DMS79 treated with DMSO at 0.1 percent for 48 hours (cell line): ENCODE data around the gene SLC35A1.
"Not testable (repeated sequence)": the region's sequence is repeated elsewhere in the genome, so short reads cannot be mapped to it uniquely, and the experiment has no call there.

Experiments
- DNase-seq: peaks from one replicate; lab custom pipeline; 2025; lab: John Stamatoyannopoulos, UW

The SLC35A1 gene, protein sequence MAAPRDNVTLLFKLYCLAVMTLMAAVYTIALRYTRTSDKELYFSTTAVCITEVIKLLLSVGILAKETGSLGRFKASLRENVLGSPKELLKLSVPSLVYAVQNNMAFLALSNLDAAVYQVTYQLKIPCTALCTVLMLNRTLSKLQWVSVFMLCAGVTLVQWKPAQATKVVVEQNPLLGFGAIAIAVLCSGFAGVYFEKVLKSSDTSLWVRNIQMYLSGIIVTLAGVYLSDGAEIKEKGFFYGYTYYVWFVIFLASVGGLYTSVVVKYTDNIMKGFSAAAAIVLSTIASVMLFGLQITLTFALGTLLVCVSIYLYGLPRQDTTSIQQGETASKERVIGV

DNA sequence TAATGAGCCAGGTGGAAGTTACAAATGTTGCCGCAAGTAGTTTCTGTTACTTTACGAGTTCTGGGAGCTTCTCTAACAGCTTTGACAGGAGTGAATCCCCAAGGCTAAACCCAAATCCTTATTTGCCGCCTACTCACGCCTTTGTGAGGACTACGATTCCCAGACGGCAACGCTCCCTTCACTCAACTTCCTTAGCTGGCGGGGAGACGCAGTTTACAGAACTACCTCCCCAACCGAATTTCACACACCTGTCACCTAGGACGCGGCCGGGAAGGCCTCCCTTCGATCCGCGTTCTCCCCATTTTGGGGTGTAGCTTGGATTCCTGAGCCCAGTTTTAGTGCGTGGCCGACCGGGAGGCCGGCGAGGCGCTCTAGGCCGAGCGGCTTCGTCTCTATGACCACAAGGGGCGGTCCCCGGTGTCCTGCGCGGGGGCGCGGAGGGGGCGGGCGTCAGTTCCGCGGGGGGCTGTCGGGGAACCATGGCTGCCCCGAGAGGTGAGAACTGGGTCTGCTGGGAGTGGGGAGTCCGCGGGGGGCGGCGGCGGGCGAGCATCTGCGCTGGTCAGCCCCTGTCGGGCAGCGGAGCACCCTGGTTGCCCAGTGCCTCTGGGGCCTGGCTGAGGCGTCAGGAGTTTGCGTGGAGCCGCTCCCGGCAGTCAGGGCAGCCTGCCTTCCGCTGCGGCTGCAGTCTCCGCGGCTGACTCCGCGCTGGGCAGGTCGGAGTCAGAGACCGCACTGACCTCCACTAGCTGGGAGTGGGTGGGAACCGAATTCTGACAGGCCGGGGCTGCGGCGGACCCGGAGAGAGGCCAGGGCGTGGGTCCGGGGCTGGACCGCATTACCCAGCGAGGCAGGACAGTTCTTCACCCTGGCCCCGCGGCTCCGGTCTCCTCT is at the start of gene SLC35A1:
SLC35A1 (plus strand) TSS at position 450 of the 894 bp plus-strand sequence; CDS start at position 480, 30 bp downstream.
- DNase-seq = peak; percentile 63

DNA sequence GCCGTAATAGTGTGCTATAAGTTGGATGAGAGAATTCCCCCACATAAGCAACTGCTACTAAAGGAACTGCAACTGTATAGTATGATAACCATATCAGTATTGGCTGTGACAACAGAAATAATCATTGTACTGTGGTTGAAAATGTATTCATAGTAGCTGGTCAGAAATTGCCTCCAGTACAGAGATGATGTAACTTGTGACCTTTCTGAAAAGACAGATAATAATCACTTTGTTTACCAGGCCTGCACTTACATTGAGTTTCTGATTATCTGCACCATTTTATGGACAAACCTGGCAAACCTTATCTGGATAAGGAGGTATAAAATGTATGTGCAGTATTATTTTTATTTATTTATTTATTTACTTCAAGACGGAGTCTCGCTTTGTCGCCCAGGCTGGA is 46.0 kb upstream of the SLC35A1 start:
- DNase-seq = no peak

DNA sequence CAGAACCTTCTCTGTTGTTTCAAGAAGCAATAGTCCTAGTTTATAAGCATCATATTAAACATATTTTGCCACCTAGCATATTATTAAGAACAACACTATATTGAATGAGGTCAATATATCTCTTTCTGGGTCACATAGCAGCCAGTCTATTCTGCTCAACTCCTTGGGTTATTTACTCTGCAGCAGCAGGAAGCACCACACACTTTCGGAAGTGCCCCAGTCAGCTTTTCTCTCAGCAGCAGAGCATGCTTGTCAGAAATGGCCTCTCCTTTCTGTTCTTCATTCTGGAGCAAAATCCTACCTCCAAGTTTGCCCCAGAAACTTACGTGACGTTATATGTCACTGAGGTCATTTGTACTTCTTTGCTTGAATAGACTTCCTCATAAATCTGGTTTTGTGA is 42.3 kb upstream of the SLC35A1 start:
- DNase-seq = no peak

DNA sequence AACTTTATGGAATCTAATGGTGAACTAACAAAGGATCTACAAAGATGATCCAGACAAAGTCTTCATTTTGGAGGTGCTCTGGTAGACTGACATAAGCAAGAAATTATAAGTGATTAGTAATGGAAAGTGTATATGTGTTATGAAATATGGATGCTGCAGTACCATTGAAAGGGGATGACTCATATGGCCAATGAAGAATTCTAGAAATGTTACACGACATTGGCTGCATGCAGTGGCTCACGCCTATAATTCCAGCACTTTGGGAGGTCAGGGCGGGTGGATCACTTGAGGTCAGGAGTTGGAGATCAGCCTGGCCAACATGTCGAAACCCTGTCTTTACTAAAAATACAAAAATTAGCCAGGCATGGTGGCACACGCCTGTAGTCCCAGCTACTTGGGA is 41.5 kb upstream of the SLC35A1 start:
- DNase-seq = no peak

DNA sequence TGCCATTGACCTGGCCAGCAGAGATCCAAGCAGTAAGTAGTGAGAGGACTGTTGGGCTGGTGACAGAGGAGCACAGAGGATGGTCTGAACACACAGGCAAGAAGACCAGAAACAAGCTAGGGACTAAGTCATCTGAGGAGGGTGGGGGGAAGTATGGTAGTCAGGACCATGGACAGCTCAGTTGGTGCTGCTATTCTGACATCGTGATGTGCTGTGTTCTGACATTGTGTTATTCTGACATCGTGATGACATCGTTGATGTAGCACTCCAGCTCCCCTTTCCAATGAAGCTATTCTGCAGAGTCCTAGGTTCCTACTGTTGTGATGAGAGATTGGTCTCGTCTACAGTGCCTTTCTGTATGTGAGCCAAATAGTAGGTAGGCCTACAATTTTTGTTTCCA is 36.3 kb upstream of the SLC35A1 start:
- no peak for DNase-seq

DNA sequence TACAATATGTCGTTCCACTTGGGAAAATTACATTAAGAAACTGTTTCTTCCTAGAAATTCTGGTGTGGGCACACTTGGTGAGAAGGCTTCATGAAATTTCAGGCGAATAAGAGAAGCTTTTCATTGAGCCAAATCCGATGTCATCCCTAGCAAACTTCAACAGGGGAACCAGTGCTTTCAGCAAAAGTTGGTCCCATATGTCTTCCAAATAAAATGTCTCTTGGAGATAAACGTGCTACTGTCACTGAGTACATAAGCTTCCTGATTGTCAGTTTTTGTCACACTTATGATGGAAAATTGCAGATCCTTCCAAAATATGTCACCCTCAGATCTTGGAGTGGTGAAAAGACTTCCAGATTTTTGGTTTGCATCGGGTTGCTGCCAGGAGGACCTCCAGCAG is 31.1 kb upstream of the SLC35A1 start:
- no peak for DNase-seq

DNA sequence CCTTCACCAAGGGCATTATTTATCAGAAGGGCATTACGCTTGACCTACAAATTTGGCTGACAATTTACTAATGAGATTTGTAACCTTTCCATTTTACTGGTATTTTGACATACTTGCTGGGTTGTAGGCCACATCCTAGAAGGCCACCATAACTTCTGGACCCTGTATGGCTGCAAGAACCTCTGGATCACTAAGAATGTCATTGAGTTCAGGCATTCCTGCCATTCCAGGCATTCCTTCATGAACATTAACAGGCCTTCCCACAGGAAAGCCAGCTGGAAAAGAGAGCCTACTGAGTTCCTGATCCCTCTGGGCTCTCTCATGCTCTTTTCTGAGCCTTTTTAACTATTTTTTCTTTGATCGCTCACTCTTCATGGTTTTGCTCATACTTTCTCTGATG is 28.4 kb upstream of the SLC35A1 start:
- DNase-seq = no peak

DNA sequence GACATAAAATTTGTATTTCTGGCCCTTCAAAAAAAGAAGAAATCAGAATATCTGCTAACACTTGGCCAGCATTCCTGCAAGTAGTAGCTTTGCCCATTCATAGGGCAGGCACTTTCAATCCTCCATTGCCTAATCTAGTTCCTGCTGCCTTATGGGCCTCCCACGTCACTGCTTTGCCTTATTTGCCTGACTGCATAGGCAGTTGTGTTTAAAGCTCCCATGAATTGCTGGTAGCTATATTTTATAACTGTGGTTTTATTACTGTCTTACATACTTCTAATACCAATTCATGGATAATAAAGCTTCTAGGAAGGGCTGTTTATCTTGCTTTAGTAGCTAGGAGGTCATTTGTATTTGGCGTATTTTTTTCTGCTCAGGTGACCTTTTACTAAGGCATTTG is 7.7 kb upstream of the SLC35A1 start:
- no peak for DNase-seq

DNA sequence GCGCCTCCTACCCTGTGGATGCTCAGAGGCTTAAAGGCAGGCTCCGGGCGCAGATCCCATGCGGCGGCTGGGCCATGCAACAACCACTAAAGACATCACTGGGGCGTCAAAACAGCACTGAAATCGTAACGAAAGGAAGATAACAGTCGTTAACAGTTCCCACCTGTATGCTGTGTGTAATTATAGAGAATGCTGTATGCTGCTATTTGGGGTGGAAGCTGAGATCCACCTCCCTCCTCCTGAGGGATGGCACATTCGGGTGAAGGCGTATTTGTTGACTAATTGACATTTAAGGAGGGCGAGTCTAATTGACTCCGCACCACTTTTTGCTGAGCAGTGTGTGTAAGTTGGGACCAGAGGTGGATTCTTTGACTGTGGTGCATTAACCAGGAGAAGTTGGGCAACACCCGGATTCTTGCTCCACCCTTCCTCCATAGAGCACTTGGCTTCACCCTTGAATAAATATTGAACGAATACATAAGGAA is 687 bp downstream of the SLC35A1 start:
- peak; percentile 23 for DNase-seq

DNA sequence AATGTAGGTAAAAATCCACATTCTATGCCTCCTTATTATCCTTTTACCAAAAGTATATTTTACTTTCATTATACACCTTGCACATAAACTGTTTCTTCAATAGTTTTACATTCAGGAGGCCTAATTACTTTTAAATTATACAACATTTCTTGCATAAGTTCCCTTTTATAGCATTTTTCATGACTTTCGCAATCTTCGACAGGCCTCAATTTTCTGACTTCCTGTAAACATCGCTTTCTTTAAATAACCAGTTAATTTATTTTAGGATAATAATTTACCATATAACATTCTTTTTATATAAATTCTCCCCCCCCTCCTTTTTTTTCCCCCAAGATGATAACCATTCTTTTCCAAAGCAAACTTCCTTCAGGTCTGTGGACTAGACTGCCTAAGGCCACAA is 9.2 kb downstream of the SLC35A1 start:
- no peak for DNase-seq

DNA sequence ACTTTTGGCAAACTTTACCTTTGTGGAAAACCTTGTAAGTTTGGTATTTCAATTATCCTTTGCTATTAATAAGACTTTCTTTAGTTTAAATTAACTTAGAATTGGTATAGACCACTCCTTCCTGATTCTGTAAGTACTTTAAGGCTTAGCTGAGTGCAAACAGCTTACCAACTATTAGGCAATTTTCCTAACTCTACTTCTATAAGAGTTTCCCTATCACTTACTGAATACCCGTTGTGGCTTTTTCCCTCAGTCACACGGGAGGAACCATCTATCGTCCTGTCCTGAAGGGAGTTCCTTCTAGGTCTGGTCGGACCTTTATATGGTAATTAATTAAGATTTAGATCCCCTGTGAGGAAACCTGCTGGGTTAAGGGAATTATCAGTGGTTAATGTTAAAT is 9.6 kb downstream of the SLC35A1 start:
- no peak for DNase-seq

DNA sequence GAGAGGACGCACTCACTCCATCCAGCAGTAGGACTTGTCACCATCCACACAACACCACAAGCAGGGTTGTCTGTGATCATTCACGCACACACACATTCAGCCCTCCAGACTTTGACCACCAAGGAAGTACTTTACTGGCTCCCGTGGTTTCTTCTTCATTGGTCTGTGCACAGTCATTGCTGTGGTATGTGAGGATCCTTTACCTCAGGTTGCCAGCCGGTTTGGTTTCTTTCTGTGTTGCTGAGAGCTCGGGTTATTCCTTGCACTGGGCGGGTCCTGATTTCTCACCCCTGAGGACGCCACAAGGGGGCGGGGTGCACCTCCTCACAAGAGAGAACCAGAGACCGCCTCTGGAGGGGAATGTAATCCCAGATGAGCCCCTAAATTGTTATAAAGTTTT is 11.2 kb downstream of the SLC35A1 start:
- DNase-seq = no peak

DNA sequence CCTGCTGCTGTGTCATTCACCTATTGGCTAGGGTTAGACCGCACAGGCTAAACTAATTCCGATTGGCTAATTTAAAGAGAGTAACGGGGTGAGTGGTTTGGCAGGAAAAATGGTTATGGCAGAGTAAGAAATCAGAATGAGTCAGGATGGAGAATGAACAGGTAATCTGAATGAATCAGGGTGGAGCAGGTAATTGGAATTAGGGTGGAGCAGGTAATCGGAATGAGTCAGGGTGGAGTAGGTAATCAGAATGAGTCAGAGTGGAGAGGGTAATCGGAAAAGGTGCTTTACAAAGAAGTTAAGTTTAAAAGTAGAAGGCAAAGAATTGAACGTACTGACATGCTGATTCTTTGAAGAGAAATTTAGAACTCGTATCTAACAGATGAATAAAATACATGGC is 11.7 kb downstream of the SLC35A1 start:
- DNase-seq = no peak

DNA sequence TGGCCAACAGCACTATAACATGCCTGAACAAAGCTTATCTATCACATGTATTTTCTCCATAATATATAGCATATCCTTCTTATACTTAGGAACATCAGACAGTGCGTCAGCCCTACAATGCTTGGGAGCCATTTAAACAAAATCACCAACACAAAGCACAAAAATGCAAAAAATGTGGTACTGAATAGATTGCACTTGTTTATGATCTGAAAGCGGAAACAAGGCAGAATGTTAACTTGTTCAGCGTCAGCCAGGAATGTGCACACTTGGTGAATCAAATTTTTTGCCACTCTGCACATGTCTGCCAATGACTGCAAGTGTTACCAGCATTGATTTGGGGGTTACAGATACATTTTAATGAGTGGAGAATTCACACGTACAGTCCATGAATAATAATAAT is 14.8 kb downstream of the SLC35A1 start:
- no peak for DNase-seq

DNA sequence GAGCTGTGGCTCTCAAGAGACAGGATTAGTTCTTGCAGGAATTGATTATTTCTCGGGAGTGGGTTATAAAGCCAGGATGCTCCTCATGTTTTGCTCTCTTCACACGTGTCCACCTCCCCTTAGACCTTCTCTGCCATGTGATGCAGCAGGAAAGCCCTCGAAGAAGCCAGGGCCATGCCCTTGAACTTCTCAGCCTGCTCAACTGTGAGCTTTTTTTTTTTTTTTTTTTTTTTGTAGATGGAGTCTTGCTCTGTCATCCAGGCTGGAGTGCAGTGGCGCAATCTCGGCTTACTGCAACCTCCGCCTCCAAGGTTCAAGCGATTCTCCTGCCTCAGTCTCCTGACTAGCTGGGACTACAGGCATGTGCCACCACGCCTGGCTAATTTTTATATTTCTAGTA is 16.6 kb downstream of the SLC35A1 start:
- not testable (repeated sequence) for DNase-seq

DNA sequence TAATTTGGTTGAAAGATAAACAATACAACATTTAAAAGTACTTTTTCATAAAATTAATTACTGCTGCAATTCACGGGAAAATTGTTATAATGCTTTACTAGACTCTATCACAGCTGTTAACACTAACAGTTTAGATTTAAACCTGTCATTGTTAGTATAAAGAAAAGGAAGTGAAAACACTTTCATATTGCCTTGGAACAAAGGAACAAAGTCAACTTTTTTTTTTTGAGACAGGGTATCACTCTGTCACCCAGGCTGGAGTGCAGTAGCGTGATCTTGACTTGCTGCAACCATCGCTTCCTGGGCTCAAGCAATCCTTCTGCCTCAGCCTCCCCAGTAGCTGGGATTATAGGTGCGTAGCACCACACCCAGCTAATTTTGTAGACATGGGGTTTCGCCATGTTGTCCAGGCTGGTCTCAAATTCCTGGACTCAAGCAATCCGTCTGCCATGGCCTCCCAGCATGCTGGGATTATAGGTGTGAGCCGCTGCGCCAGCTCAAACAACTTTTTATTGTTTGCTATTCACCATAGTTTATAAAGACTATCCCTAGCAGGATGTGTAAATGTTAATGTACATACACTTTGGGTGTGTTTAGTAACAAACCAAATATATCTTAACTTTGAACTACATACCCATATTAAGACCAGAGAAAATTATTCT is 22.1 kb downstream of the SLC35A1 start:
- no peak for DNase-seq

DNA sequence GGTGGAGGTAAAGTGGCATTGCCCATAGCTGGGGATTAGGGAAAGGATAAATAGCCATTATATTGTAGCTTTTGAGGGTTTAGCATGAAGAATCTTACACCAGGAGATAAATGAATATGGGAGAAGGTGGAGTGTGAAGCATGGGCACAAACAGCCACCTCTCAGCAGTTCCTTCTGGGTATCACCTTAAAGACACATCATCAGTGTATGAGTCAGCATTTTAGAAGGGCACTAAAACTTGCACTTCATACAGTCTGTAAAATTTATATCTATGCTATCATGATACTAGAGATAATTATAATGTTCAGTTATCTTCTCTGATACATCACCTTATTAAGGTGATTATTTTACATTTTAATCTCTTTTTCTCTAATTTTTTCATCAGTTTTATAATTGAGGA is 25.3 kb downstream of the SLC35A1 start:
- no peak for DNase-seq

DNA sequence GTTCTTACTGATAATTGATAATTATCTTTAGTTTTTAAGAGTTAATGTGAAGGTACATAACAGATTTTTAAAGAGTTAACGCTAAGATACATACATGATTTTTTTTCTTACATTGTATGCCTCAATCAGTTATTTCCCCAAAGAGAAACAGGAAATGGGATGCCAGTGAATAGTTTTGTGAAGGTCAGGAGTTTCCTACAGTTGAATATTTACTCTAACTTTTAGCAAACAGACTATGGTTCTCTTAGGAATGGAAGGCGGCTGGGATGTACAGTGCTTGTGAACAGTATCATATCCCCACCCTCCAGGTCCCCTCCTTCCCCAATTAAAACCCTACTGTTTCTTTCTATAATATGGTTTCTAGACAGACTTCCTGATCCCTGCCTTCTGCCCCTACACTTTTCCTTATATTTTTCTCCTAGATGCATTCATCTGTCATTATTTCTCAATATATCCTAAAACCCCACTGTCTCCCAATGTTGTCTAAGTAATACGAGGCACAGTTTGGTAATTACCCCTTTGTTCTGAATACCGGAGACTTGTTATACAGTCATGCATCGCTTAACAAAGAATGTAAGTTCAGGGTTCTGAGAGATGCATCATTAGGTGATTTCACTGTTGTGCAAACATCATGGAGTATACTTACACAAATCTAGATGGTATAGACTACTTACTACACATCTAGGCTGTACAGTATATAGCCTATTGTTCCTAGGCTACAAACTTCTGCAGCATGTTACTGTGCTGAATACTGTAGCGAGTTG is 29.2 kb downstream of the SLC35A1 start:
- DNase-seq = no peak

DNA sequence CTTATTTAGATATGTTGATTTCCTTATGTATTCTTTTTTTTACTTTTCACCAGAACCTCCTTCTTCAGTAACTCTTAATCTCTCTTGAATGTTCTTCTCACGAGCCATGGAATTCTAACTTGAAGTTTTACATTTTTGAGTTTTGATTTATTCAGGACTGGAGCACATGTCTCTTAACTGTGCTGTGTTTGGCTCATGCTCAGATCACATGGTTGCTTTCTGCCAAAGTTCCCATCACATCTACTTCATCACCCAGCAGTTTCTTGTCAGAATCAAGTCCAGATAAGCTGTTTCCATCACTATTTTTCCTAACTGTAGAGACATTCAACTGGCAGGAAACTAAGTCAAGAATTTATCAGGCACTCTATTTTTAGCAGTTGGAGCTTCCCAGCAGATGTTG is 31.7 kb downstream of the SLC35A1 start:
- DNase-seq = no peak

DNA sequence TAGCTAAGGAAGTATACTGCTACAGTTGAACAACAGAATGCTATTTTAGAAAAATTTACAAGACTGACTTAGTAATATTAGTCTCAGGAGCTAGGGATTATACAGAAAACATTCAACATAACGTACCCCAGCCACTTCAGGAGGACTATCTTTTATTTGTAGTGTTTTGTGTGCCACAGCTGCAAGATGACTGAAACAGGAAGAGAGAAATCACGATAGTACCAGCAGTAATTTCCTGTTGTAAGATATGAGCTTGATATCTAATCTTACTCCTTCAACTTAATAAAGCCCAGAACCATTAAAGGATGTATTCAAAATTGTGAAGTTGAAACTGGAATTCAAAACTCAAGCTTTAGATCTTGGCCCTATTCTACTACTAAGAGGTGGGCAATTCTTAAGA is 42.1 kb downstream of the SLC35A1 start:
- DNase-seq = no peak

DNA sequence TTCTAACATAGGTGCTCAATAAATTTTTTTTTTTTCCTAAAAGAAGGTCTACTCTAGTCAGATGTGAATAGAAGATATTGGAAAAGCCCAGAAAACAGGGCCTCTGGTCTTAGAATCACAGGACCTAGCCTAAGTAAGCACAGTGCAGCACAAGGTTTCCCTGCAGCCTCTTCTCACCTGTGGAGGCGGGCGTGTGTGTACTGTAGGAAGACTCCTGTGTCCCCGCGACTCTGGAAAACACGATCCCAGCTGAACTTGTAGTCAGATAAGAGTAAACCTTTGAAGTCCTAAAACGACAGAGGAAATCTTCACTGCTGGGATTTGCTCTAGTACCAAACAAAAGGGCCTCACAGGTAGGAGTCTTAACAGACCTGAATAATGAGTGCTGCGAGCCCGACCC is 45.7 kb downstream of the SLC35A1 start:
- DNase-seq = no peak

DNA sequence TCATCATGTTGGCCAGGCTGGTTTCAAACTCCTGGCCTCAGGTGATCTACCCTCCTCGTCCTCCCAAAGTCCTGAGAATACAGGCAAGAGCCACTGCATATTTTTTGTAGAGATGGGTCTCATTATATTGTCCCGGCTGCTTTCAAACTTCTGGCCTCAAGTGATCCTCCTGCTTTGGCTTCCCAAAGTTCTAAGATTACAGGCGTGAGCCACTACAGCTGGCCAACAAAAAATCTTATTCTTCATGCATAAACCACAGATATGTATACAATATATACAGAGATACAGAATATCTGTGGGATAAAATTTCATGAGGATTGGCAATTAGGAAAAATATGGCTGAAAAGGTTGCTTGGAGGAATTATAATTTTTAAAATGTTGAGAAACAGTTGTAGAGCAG is 49.9 kb downstream of the SLC35A1 start:
- no peak for DNase-seq
